HCT116 (cell line): Measurements from ENCODE around the gene CRK. TPM values are rescaled to one million over a fixed set of nuclear protein-coding genes. Genes with fewer than 3 reads are reported as not detected.

Source experiments
- ATAC-seq: fragments of 200-7000 bp; cut with Tn5 transposase; 2 replicates; pipeline ENCODE4 v1.9.1; 2020; ENCODE audit warnings: mild to moderate bottlenecking, moderate library complexity
- BruUV-seq: library from RNA; stranded (reverse); fragments of 400-500 nt; replicated peaks from 2 replicates; lab custom pipeline; 2021; lab: Mats Ljungman, UMichigan
- CTCF ChIA-PET: fragments of 300-600 bp; sonication (Branson Sonifier 250); formaldehyde crosslinking; loops from one replicate; lab custom pipeline; 2021; ENCODE audit warnings: antibody characterized with exemption; lab: Charles Lee
- POLR2A ChIA-PET: fragments of 300-600, 350-600 bp; sonication (Branson Sonifier 250); formaldehyde crosslinking; loops from one replicate; lab custom pipeline; 2021; ENCODE audit warnings: antibody characterized with exemption; lab: Charles Lee
- RAD21 ChIA-PET, 2 experiments: fragments of 300-600 bp; sonication (Branson Sonifier 250); formaldehyde crosslinking; loops; one replicate each; lab custom pipeline; 2023; ENCODE audit warnings: low total read pairs in 2 of 2; ENCODE audit not compliant: uncharacterized antibody in 2 of 2, unreplicated experiment in 2 of 2, low non-redundant PET in 1 of 2; lab: Charles Lee
- DNase-seq: peaks from one replicate; pipeline ENCODE4 v3.0.0-alpha.2; 2010; ENCODE audit warnings: low read depth, low spot score
- H2AFZ ChIP-seq: fragments of 200-600 bp; shearing (Covaris generic), sonication (generic); 2 replicates; pipeline ENCODE4 v1.6.1; 2017; ENCODE audit warnings: low read depth, mixed run types, mixed read lengths, antibody characterized with exemption, low read length; ENCODE audit not compliant: poor library complexity, severe bottlenecking
- H3K27ac ChIP-seq: 2 replicates; pipeline ENCODE4 v1.5.1; 2012; ENCODE audit warnings: low read depth, low read length
- H3K27me3 ChIP-seq: fragments of 200-600 bp; sonication (generic); 2 replicates; pipeline ENCODE4 v1.6.1; 2016; ENCODE audit warnings: mixed run types, low read length, mixed read lengths; ENCODE audit not compliant: insufficient read depth
- H3K36me3 ChIP-seq, 2 experiments: fragments of 200-500 bp in 1 of 2; fragments of 200-600 bp in 1 of 2; sonication (Bioruptor generic) in 1 of 2; sonication (generic) in 1 of 2; 2 replicates each; pipeline versions ENCODE4 v1.5.1 to v1.6.1; 2014 to 2016; ENCODE audit warnings: low read length in 2 of 2, inconsistent platforms in 1 of 2, mixed read lengths in 1 of 2, mixed run types in 1 of 2; ENCODE audit not compliant: insufficient read depth in 2 of 2, control insufficient read depth in 1 of 2
- H3K4me1 ChIP-seq, 2 experiments: fragments of 200-600 bp in 1 of 2; sonication (generic) in 1 of 2; 2 replicates each; pipeline versions ENCODE4 v1.5.1 to v1.6.1; 2012 to 2017; ENCODE audit warnings: low read length in 2 of 2, inconsistent platforms in 1 of 2, mild to moderate bottlenecking in 1 of 2, mixed read lengths in 1 of 2, mixed run types in 1 of 2, moderate library complexity in 1 of 2; ENCODE audit not compliant: insufficient read depth in 2 of 2, control insufficient read depth in 1 of 2
- H3K4me2 ChIP-seq: fragments of 200-600 bp; sonication (generic); 2 replicates; pipeline ENCODE4 v1.6.1; 2017; ENCODE audit warnings: mixed run types, low read length, mixed read lengths
- H3K4me3 ChIP-seq, 2 experiments: fragments of 200-600 bp in 1 of 2; sonication (generic) in 1 of 2; replicated peaks in 1 of 2; 2 replicates each; pipeline ENCODE4 v1.5.1; 2011 to 2016; ENCODE audit warnings: low read length in 2 of 2, control low read depth in 1 of 2, low read depth in 1 of 2, mild to moderate bottlenecking in 1 of 2, mixed read lengths in 1 of 2, mixed run types in 1 of 2
- H3K79me2 ChIP-seq: fragments of 200-600 bp; sonication (generic); 2 replicates; pipeline ENCODE4 v1.6.1; 2017; ENCODE audit warnings: mild to moderate bottlenecking, mixed run types, low read length, moderate library complexity, mixed read lengths; ENCODE audit not compliant: insufficient read depth
- H3K9ac ChIP-seq: fragments of 200-600 bp; sonication (generic); 2 replicates; pipeline ENCODE4 v1.6.1; 2016; ENCODE audit warnings: low read length, mixed read lengths
- H3K9me2 ChIP-seq: fragments of 200-600 bp; sonication (generic), shearing (Covaris generic); 2 replicates; pipeline ENCODE4 v1.6.1; 2017; ENCODE audit warnings: mixed run types, mild to moderate bottlenecking, moderate library complexity; ENCODE audit not compliant: insufficient read depth
- H3K9me3 ChIP-seq, 2 experiments: fragments of 200-500 bp in 1 of 2; fragments of 200-600 bp in 1 of 2; sonication (Bioruptor generic) in 1 of 2; sonication (generic) in 1 of 2; 2 replicates each; pipeline ENCODE4 v1.6.1; 2014 to 2017; ENCODE audit warnings: low read length in 2 of 2, mixed read lengths in 2 of 2, inconsistent platforms in 1 of 2, low read depth in 1 of 2, mild to moderate bottlenecking in 1 of 2, mixed run types in 1 of 2, moderate library complexity in 1 of 2; ENCODE audit not compliant: control insufficient read depth in 1 of 2, insufficient read depth in 1 of 2
- H4K20me1 ChIP-seq: fragments of 200-600 bp; sonication (generic), shearing (Covaris generic); 2 replicates; pipeline ENCODE4 v1.6.1; 2017; ENCODE audit warnings: mixed run types, mild to moderate bottlenecking, moderate library complexity; ENCODE audit not compliant: insufficient read depth
- CBX3 ChIP-seq: IDR thresholded peaks from 2 replicates; pipeline ENCODE4 v1.6.1; 2012; ENCODE audit warnings: low read depth
- CEBPB ChIP-seq: IDR thresholded peaks from 2 replicates; pipeline ENCODE4 v1.6.1; 2012; ENCODE audit warnings: low read depth
- CTCF ChIP-seq, 3 experiments: fragments of 200-600 bp in 1 of 3; sonication (generic) in 1 of 3; IDR thresholded peaks in 2 of 3; conservative IDR thresholded peaks in 1 of 3; 2 replicates each; pipeline ENCODE4 v1.5.1; 2012 to 2017; ENCODE audit warnings: low read depth in 2 of 3, low read length in 2 of 3, antibody characterized with exemption in 1 of 3, borderline replicate concordance in 1 of 3, control low read depth in 1 of 3, mild to moderate bottlenecking in 1 of 3, mixed read lengths in 1 of 3, mixed run types in 1 of 3, moderate library complexity in 1 of 3; ENCODE audit not compliant: insufficient read depth in 1 of 3
- EZH2 ChIP-seq: fragments of 200-600 bp; sonication (generic); IDR thresholded peaks from 2 replicates; pipeline ENCODE4 v1.6.1; 2017; ENCODE audit warnings: antibody characterized with exemption, mixed run types
- EZH2phosphoT487 ChIP-seq: fragments of 200-600 bp; IDR thresholded peaks from 2 replicates; pipeline ENCODE4 v1.6.1; 2018; ENCODE audit warnings: antibody characterized with exemption, borderline replicate concordance
- FOSL1 ChIP-seq: IDR thresholded peaks from 2 replicates; pipeline ENCODE4 v1.6.1; 2012; ENCODE audit warnings: low read depth
- MAX ChIP-seq: IDR thresholded peaks from 2 replicates; pipeline ENCODE4 v1.6.1; 2012
- RAD21 ChIP-seq: IDR thresholded peaks from 2 replicates; pipeline ENCODE4 v1.6.1; 2012; ENCODE audit warnings: low read depth, mild to moderate bottlenecking
- REST ChIP-seq: IDR thresholded peaks from 2 replicates; pipeline ENCODE4 v1.6.1; 2012; ENCODE audit warnings: low read depth
- SRF ChIP-seq: IDR thresholded peaks from 2 replicates; pipeline ENCODE4 v1.6.1; 2012; ENCODE audit warnings: low read depth
- TCF7L2 ChIP-seq: IDR thresholded peaks from 2 replicates; pipeline ENCODE4 v1.7.0; 2011; ENCODE audit warnings: borderline replicate concordance, inconsistent platforms; ENCODE audit not compliant: insufficient read depth, insufficient read length; ENCODE audit errors: extremely low read depth
- ZFX ChIP-seq: fragments of 450-650 bp; IDR thresholded peaks from 2 replicates; pipeline ENCODE4 v1.6.1; 2017
- intact Hi-C: fragments of 100-400 bp; cut with micrococcal nuclease; formaldehyde crosslinking; loops from 2 replicates; pipeline ENCODE4 v1.10.0; 2022
- total RNA-seq: library from RNA; stranded (reverse); gene quantifications from one replicate; pipeline ENCODE4 v1.2.1, GENCODE V29; 2021; ENCODE audit not compliant: unreplicated experiment

The CRK gene
- total RNA-seq, 1 experiment from 2014 or later, result 55.5 TPM

GRCh38 chr17:1372618-1373017, 83.4 kb downstream of the CRK start:
- POLR2A ChIA-PET, result no interaction called here
- Histone ChIP-seq H3K9ac (no peak overlapping the region), H3K4me3 (no peak overlapping the region), H3K27ac (no peak overlapping the region), H3K27me3 (no peaks in the 10 kb centered on the region), H3K9me3 (no peaks in the 10 kb centered on the region), H4K20me1 (peaks cover 69% of the 10 kb centered on the region), H3K9me2 (no peaks in the 10 kb centered on the region), H2AFZ (no peak overlapping the region), H3K36me3 (peaks cover 0 to 2% of the 10 kb centered on the region in 2 experiments; a peak in 2 of 4 replicates), H3K4me2 (no peak overlapping the region), H3K79me2 (peaks cover 100% of the 10 kb centered on the region), H3K4me1 (peaks cover 0 to 26% of the 10 kb centered on the region in 2 experiments; a peak in 2 of 4 replicates)
- TF ChIP-seq TCF7L2, result no peak
- TF ChIP-seq FOSL1, result no peak
- no peak for TF ChIP-seq SRF
- TF ChIP-seq EZH2, result no peak
- TF ChIP-seq CTCF (IDR thresholded peaks at IDR 0.05 in 2 of 3, conservative IDR thresholded peaks at IDR 0.05 in 1 of 3; ENCODE audit: borderline replicate concordance in 1 of 3, insufficient read depth in 1 of 3, low read depth in 2 of 3, low read length in 2 of 3), result no peak
- no peak for TF ChIP-seq RAD21
- no peak for TF ChIP-seq ZFX
- no peak for TF ChIP-seq REST
- TF ChIP-seq EZH2phosphoT487, result no peak
- TF ChIP-seq CBX3, result no peak
- no peak for TF ChIP-seq MAX
- no peak for TF ChIP-seq CEBPB
- RAD21 ChIA-PET, result no interaction called here
- ATAC-seq, result no peak
- CTCF ChIA-PET, result no interaction called here
- intact Hi-C loops, result no loop called here
- BruUV-seq, result no TSS peak
- DNase-seq, result no peak
